ENCODE results near the gene FZR1. TPM values are rescaled to one million over a fixed set of nuclear protein-coding genes. Genes with fewer than 3 reads are reported as not detected.

Gene FZR1
- total and polyA plus RNA-seq, 2 of the 8 experiments (the other 6 are each of a cell fraction or from before 2014, with no cell fraction given) = 21.6 to 35.5 TPM

GRCh38 chr19:3505598-3506383 lies at the start of gene FZR1 (continued):
- TF ChIP-seq, protein P1, sequence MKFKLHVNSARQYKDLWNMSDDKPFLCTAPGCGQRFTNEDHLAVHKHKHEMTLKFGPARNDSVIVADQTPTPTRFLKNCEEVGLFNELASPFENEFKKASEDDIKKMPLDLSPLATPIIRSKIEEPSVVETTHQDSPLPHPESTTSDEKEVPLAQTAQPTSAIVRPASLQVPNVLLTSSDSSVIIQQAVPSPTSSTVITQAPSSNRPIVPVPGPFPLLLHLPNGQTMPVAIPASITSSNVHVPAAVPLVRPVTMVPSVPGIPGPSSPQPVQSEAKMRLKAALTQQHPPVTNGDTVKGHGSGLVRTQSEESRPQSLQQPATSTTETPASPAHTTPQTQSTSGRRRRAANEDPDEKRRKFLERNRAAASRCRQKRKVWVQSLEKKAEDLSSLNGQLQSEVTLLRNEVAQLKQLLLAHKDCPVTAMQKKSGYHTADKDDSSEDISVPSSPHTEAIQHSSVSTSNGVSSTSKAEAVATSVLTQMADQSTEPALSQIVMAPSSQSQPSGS (IDR thresholded peaks at IDR 0.05; ENCODE audit: low read length) = no peak
- peak; percentile 41; the same call in 1 of the 2 replicates for TF ChIP-seq SP1 (IDR thresholded peaks at IDR 0.05; ENCODE audit: low read depth, low read length)
- TF ChIP-seq, protein P2, sequence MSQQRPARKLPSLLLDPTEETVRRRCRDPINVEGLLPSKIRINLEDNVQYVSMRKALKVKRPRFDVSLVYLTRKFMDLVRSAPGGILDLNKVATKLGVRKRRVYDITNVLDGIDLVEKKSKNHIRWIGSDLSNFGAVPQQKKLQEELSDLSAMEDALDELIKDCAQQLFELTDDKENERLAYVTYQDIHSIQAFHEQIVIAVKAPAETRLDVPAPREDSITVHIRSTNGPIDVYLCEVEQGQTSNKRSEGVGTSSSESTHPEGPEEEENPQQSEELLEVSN (IDR thresholded peaks at IDR 0.05) = peak; percentile 61; the same call in 1 of the 2 replicates
- no peak for TF ChIP-seq MAFK (IDR thresholded peaks at IDR 0.05; ENCODE audit: low read depth, low read length)
- no peak for TF ChIP-seq EZH2 (IDR thresholded peaks at IDR 0.05; ENCODE audit: low read depth, low read length, severe bottlenecking)
- no peak for TF ChIP-seq CEBPB (IDR thresholded peaks at IDR 0.05; ENCODE audit: low read depth, low read length)
- 0 out of 2 replicates have a peak, but pooled peaks have one; percentile 28 for TF ChIP-seq FOSL1 (IDR thresholded peaks at IDR 0.05; ENCODE audit: insufficient read depth, low read depth, low read length)
- no peak for TF ChIP-seq NANOG (IDR thresholded peaks at IDR 0.05; ENCODE audit: insufficient read depth, low read depth, low read length, poor library complexity, severe bottlenecking)
- no peak for TF ChIP-seq CTBP2 (IDR thresholded peaks at IDR 0.05; ENCODE audit: borderline replicate concordance, insufficient read depth, insufficient read length, low read length)
- TF ChIP-seq PHF8 (conservative IDR thresholded peaks at IDR 0.05; ENCODE audit: low read depth, low read length) = peak; percentile 28; the same call in 1 of the 2 replicates
- no peak for TF ChIP-seq SIRT6 (IDR thresholded peaks at IDR 0.05; ENCODE audit: low read length)
- no peak for TF ChIP-seq CHD1 (IDR thresholded peaks at IDR 0.05; ENCODE audit: low read depth, low read length)
- TF ChIP-seq BRCA1 (IDR thresholded peaks at IDR 0.05; ENCODE audit: low read depth, low read length) = no peak
- no peak for TF ChIP-seq CBX8 (IDR thresholded peaks at IDR 0.05; ENCODE audit: borderline replicate concordance, low read depth, low read length)
- TF ChIP-seq YY1 (IDR thresholded peaks at IDR 0.05; ENCODE audit: low read depth, low read length) = peak; percentile 91; the same call in 1 of the 2 replicates
